Activated CD4-positive, alpha-beta T cell treated with anti-CD3 and anti-CD28 coated beads, Interleukin-10, Interleukin-2, amounts not matched to agents 100 ng/mL and 50 ng/mL, durations not matched to agents 16 hours and 8 hours (primary cell): ENCODE measurements around the gene ELFN2.
"Not testable (repeated sequence)": the region's sequence is repeated elsewhere in the genome, so short reads cannot be mapped to it uniquely, and the experiment has no call there.

Experiments
- DNase-seq: peaks from one replicate; pipeline ENCODE4 v3.0.0-alpha.2; 2020

ELFN2 gene, protein sequence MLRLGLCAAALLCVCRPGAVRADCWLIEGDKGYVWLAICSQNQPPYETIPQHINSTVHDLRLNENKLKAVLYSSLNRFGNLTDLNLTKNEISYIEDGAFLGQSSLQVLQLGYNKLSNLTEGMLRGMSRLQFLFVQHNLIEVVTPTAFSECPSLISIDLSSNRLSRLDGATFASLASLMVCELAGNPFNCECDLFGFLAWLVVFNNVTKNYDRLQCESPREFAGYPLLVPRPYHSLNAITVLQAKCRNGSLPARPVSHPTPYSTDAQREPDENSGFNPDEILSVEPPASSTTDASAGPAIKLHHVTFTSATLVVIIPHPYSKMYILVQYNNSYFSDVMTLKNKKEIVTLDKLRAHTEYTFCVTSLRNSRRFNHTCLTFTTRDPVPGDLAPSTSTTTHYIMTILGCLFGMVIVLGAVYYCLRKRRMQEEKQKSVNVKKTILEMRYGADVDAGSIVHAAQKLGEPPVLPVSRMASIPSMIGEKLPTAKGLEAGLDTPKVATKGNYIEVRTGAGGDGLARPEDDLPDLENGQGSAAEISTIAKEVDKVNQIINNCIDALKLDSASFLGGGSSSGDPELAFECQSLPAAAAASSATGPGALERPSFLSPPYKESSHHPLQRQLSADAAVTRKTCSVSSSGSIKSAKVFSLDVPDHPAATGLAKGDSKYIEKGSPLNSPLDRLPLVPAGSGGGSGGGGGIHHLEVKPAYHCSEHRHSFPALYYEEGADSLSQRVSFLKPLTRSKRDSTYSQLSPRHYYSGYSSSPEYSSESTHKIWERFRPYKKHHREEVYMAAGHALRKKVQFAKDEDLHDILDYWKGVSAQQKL

DNA sequence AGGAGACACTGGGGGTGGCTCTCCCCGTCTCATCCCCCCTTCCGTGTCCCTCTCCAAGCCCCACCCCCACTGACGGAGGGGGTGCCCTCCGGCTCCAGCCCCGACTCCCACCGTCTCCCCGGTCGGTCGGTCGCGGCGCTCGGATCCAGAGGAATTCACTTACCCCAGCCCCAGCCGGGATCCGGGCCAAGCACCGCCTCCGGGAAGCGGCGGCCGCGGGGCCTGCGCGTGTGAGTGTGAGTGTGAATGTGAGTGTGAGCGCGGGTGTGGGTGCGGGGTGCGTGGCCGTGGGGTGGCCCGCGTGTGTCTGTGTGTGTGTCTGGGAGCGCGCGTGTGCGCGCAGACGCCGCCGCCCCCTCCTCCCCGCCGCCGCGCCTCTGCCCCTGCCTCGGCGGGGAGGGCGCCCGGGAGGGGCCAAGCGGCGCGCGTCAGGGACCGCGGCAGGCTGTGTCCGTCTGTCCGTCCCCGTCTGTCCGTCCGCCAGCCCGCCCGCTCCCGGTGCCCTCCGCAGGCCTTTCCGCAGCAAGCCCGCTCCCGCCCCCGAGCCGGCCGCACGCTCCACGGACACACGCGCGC, at the start of gene ELFN2:
TSS of gene ELFN2 (minus strand) at position 345 of the 576 bp plus-strand sequence. CDS start 51,945 bp downstream, outside the sequence.
- no peak for DNase-seq

DNA sequence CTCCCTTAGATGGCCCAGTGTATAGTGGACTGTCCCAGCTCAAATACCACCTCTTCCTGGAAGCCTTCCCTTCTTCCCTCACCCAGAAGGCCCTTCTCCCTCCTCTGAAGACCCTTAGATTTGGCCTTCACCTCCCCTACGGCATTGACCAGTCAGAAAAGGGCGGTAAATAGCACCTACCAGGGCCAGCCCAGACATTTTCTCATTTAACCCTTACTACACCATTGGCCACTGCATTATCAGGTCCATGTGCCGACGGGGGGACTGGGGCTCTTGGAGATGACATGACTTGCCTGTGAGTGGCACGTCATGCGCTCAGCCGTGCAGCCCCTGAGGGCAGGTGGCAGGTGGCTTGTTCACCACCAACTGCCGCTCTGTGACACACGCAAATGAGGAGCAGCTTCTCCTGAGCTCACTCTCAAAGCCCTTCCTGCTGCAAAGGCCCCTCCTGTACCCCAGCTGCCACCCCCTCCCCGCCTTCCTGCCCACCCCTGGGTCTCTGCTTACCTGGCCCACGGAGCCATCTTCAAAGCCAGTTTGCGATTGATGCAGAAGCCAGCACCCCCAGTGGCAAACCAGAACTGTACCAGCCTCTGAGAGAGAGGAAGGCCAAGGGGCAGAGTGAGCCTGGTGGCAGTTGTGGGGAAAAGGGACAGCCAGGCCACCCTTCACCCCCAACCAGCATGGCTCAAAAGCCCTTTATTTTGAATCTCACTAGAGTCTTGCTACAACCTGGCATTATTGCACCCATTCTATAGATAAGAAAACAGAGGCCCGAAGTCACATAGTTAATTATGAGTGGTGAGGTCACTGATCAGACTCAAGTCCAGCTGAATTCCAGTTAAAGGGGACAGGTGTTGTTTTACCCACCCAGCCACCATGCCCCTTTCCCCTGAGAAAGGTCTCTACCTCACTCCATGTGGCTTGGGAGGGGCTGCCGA, 49.4 kb upstream of the ELFN2 start:
- DNase-seq = no peak

DNA sequence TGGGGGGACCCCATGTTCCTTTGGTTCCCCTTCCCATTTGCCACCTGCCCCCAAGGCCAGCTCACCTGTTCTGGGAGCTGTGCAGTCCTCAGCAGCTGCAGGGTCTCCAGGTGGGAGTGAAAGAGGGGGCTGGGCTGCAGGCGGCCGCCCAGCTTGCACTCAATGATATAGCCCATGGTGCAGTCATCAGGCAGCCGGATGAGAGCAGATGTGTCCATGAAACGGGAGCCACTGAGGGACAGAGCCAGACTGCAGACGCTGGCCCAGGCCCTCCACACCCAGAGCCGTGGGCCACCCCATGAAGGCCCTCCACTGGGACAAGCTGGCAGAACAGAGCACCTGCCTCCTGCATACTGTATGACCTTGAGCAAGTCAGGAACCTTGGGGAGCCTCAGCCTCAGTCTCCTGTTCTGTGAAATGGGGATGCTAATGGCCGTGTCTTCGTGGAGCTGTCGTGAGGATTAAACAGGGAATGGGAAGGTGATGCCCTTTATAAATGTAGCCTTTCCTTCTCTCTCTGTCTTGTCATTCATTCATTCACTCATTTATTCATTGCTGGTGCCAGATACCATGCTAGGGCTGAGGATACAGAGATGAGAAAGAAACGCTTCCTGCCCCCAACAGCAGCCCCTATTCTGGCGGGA, 47.3 kb upstream of the ELFN2 start:
- DNase-seq = no peak

DNA sequence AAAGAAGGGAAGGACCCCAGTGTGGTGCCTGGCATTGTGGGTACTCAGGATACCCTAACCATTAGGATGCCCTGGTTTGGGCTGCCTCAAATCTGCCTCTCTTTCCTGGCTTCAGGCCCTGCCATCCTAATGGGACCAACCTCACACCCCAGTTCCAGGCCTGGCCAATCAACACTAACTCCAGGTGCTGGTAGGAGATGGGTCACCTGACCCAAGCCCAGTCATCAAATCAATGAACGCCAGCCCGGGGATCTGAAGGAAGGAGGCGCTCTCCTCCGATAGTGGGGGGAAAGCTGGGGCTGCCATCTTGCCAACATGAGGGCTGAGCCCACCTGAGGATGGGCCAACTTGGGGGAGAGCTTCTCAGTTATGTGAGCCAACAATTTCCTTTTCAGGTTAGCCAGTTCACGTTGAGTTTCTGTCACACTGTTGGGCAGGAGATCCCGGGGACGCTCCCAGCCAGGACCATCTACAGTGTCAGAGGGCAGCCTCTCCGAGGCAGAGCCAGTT, 46.2 kb upstream of the ELFN2 start:
- DNase-seq = no peak

DNA sequence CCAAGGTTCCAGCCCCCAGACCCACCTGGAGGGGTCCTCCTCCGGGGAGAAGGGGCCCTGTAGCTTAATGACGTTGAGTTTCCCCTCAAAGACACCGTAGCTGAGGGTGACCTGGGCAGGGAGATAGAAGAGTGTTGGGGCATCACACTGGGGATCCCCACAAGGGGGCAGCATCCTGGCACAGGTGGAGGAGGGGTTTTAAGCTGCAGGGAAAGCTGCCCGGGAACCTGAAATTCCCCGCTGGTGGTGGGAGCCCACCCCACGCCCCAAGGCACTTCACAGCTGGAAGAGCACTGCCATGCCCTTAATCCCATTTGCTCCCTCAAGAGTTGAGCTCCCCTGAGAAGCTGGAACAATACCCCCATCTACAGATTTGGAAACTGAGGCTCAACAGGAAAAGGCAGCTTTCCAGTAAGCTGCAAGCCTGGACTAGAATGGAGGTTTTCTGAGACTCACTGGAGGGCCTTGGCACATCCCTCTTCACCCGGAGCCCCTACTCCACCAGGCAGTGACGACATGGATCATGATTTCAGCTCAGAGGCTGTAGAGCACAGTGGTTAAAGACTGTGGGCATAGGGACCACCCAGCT, 45.2 kb upstream of the ELFN2 start:
- peak; percentile 35 for DNase-seq

DNA sequence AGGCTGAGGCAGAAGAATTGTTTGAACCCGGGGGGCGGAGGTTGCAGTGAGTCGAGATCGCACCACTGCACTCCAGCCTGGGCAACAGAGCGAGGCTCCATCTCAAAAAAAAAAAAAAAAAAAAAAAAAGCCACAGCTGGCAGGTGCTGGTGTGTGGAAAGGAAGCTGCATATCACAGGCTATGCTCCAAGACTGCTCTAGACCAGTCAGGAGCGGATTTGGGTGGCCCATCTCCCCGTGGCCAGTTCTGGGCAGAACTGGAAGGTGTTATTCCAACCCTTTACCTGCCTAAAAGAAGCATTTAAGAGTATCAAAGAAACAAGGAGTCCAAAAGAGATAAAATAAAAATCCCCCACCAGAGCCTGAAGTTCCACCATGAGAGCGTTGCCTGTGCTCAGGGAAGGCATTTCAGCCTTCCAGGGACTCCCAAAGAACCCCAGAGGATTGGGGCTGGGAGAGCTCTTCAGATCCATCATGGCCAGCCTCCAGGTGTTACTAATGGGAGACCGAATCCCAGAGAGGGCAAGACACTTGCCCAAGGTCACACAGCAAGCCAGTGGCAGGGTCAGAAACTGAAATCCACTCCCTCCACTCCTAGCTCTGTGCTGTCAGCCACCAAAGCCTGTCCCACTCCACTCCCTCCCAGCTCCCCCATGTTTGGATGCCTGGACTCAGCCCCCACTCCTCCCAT, 44.6 kb upstream of the ELFN2 start:
- no peak for DNase-seq

DNA sequence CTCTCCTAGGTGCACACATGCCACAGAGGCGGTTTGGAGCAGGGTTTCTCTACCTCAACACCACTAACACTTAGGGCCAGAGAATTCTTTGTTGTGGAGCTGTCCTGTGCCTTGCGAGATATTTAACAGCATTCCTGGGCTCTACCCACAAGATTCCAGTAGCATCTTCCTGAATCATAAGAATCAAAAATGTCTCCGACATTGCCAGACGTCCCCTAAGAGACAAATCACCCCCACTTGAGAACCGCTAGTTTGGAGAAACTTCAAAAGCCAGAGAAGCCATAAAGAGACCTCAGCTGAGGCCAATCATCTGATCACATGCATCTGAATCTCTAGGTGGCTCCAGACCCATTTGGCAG, 42.8 kb upstream of the ELFN2 start:
- DNase-seq = no peak

DNA sequence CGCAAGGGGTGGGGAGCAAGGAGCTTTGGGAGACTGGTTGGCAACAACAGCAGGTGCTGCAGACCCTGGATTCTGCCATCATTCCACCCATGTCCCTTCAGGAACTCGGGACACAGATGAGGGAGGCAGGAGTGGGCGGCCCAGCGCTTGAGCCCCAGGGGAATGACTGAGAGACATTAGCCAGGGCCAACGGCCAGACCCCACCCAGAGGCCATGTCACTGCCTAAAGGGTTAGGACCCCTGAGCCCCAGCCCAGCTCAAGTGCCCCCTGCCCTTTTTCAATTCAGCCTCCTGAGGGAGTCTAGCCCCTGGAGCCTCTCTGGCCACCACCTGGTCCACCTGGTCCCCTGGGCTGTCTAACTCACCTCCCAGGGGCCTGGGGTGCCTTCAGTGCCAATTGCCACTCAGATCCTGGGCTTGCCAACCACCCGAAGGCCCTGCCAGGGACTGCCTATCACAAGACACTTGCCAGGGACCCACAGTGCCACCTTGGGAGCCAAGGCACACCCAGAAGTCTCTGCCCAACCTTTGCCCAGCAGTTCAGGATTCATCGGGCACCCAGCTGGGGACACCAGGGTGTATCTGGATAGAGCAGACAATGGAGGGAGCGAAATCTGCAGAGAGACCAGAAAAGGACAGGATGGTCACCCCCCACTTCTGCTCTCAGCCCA, 42.3 kb upstream of the ELFN2 start:
- DNase-seq = no peak

DNA sequence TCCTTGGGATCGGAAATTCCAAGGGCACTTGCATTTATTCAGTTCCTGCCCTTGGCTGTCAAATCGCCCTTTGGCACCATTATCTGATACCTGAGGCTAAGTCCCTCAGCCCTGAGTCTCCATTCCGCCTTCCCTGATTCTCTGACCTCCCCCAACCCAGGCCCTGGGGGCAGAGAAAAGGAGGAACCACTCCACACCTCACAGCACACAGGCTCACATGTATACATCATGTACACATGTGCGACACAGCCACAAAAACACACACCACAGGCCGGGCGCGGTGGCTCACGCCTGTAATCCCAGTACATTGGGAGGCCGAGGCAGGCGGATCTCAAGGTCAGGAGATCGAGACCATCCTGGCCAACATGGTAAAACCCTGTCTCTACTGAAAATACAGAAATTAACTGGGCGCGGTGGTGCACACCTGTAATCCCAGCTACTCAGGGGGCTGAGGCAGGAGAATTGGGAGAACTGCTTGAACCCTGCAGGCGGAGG, 41.0 kb upstream of the ELFN2 start:
- not testable (repeated sequence) for DNase-seq

DNA sequence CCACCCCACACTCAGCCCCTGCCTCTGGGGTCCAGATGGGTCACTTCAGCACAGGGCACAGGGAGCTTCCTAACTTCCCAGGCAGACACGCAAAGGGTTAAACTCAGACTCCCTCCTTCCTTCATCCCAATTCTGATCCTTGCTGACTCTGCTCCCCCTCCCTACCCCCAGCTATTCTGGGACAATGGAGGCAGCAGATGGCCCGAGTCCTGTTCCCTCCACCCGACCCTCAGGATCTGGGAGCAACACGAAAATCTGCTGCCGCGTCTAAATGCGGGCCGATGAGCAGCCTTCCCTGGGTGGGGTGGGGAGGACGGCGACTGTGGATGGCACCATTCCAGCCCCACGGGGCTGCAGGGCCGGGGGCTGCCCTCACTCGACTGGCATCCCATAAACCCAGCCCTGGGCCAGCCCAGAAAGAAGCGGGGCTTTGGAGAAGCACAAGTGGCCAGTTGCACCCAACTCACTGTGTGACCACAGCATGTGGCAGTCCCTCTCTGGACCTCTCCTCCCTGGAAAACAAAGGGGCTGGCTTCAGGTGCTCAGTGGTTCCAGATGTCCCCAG, 40.2 kb upstream of the ELFN2 start:
- DNase-seq = no peak

DNA sequence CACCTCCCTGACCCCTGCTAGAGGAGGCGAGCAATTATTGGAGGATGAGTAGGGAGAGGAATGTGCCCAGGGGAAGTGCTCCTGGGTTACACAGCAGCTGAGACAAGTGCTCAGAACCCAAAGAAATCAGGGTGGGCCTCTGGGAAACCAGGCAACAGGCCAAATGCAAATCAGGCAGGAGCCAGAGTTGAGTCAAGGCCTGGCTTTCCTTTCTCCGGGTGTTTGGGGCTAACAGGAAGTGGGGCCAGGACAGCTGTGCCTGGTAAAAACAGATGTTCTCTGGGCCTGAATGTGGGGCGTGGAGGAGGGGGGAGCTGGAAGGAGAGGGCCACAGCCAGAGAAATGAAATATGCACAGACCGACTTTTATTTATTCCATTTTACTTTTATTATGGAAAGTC, 36.9 kb upstream of the ELFN2 start:
- no peak for DNase-seq

DNA sequence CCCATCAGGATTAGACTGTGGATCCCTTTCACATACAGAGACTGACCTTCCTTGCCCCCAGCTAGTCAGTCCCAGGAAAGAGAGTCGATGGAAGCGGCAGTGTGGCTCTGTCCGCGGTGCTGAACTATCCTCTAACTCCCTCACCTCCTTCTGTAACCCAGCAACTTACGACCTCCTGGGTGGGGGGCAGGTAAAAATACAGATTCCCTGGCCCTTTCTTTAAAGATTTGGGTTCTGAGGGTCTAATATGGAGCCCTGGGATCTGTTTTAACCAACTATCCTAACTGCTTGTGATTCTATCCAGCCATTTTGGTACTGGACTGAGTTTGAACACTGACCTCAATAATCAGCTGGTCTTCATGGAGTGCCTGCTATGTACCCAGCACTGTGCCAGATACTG, 35.7 kb upstream of the ELFN2 start:
- no peak for DNase-seq

DNA sequence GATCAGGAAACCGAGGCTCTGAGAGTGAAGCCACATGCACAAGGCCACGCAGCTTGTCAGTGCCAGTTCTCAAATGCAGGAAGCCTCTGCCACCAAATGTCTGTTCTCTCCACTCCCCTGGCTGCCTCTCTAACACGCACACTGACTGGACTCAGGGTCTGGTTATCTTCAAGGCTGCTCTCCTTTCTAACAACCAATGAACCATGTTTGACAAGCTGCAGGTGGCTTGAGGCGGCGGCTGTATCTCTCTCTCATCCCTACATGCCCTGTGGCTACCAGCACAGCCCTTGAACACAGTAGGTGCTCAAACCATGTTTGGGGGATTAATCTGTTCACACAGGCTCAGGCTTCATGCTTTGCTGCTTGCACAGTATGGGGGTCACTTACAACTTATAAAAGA, 35.2 kb upstream of the ELFN2 start:
- no peak for DNase-seq

DNA sequence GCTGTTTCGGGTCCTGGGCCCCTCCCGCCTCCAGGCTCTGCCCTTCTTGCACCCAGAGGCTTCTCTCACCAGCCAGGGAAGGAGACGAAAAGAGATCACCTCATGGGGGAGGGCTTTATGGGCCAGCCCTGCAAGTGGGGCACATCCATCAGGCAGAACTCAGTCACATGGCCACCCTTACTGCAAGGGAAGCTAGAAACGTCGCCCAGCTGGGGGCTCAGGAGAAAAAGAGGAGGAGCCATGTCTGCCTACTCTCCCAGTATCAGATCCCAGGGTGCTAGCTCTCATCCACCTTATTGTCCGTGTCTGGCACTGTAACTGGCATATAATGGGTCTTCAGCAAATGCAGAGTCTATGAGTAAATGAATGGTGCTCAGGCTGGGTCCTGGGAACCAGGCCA, 34.7 kb upstream of the ELFN2 start:
- no peak for DNase-seq

DNA sequence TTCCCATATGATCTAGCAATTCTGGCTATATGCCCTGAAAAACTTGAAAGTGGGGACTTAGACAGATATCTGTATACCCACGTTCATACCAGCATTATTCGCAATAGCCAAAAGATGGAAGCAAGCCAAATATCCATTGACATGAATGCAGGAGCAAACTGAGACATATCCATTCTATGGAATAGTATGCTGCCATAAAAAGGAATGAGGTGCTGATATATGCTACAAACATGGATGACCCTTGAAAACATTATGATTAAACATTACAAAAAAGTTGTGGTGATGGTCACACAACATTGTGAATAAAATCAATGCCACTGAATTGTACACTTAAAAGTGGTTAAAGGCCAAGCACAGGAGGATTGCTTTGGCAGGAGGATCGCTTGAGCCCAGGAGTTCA, 33.4 kb upstream of the ELFN2 start:
- no peak for DNase-seq

DNA sequence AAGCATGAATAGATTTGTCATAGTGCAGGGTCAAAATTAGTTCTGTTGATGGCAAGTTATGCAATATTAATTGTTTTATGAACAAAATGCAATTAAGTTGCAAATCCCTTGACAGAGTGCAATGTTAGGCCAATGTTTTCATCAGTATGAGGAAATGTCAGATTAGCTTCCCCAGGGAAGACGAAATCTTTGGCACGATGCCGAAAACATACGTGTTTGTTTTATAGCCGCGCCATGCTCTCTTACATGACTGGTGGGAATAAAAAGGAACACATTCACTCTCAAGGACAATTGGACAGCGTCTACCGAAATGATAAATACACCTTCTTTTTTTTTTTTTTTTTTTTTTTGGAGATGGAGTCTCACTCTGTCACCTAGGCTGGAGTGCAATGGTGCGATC, 31.9 kb upstream of the ELFN2 start:
- no peak for DNase-seq

DNA sequence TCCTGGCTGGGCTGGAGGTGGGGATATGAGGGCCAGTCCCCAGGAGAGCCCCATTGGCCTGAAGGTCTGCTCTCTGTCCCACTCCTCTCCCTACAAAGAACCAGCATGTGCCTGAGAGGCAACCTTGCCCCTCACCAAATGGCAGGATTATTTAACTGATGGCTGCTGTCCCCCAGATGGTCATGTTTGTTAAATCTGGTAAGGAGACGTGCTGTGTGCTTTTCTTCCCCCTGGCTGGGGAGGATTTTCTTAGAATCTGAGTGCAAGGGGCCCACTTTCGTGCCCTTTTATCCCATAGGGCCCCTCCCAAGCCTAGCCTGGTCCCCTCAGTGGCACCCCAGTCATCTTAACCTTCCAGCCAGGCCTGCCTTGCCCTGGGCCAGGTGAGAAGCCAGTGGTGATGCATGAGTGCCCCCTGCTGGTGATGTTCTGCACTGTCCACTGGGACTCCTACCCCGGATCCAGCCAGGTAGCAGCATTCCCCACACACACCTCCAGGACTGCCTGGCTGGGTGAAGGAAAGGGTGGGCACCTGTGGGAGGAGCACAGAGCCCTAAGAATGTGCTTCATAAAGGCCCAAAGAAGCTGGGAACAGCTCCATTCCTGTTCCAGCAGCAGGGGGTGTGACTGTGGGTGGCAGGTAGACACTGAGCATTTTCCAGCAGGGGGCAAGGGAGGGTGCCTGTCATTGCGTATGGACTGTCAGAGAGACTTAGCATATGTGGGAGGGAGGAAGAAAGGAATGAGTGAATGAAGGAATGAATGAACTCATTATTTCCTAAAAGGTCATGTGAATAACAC, 30.0 kb upstream of the ELFN2 start:
- DNase-seq = peak; percentile 85

DNA sequence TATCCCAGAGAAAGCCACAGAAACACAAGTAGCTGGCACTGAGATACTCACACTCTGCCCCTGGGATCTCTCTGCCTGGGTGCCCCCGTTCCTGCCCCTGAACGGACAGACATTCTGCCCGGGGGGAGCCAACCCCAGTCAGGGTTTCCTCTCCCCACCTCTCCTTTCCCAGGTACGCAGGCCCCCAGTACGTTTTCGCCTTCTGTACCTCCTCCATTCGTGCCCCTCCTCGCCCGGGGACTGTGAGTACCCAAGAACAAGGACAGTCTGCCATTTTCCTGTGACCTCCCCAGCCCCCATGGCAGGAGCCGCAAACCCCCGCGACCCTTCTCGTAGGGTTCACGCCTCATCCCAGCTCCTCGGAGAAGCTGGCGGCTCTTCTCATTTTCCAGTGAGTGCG, 29.1 kb upstream of the ELFN2 start:
- DNase-seq = no peak

DNA sequence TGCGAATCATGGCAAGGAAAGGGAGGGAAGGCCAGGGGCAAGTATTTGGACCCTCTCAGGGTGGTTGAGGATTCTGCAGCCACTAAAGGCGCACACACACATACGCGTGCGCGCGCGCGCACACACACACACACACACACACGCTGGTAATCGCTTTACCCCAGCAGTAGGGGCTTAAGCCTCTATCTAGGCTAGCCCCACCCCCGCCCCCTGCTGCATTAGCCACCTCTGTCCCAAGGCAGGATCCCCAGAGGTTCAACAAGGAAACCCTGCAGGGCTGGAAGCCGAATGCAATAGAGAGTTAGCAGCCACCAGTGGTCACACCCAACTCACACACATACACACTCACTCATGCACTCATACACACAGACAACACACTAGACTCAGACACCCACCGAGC, 28.6 kb upstream of the ELFN2 start:
- no peak for DNase-seq
